Forelimb muscle (tissue), 1 donor: ENCODE data around the gene MAP3K13. TPM values are rescaled to one million over a fixed set of nuclear protein-coding genes. Genes with fewer than 3 reads are reported as not detected.

ENCODE experiments used
- DNase-seq: peaks from one replicate; pipeline ENCODE4 v3.0.0-alpha.2; 2013; ENCODE audit warnings: low read depth
- polyA plus RNA-seq: library from polyadenylated mRNA; unstranded; fragments of 120-200 nt; gene quantifications from one replicate; pipeline ENCODE4 v1.2.1, GENCODE V29; 2013; ENCODE audit not compliant: insufficient read length

Gene MAP3K13
- polyA plus RNA-seq, 1 donor = 12.1 TPM

- DNase-seq = no peak
Measured at GRCh38 chr3:185508335-185508991, 145.5 kb downstream of the MAP3K13 start.

GRCh38 chr3:185511711-185512110 lies 148.8 kb downstream of the MAP3K13 start:
- no peak for DNase-seq

GRCh38 chr3:185517387-185518130 lies 154.6 kb downstream of the MAP3K13 start:
- no peak for DNase-seq

GRCh38 chr3:185519021-185519420 lies 156.1 kb downstream of the MAP3K13 start:
- DNase-seq = no peak

GRCh38 chr3:185521349-185522138 lies 158.6 kb downstream of the MAP3K13 start:
- no peak for DNase-seq

- no peak for DNase-seq
Measured at GRCh38 chr3:185526349-185526951, 163.5 kb downstream of the MAP3K13 start.

- DNase-seq = no peak
Measured at GRCh38 chr3:185527364-185527763, 164.4 kb downstream of the MAP3K13 start.

- DNase-seq = no peak
Measured at GRCh38 chr3:185528532-185528931, 165.6 kb downstream of the MAP3K13 start.

- DNase-seq = no peak
Measured at GRCh38 chr3:185530856-185531255, 167.9 kb downstream of the MAP3K13 start.

- no peak for DNase-seq
Measured at GRCh38 chr3:185532901-185533300, 170.0 kb downstream of the MAP3K13 start.

GRCh38 chr3:185534511-185534910 lies 171.6 kb downstream of the MAP3K13 start:
- DNase-seq = no peak

GRCh38 chr3:185537369-185537970 lies 174.5 kb downstream of the MAP3K13 start:
- DNase-seq = no peak

Other genes with a start within 250 kb of the MAP3K13 start
- 3.2 TPM for gene C3orf70, start 210.1 kb upstream of the MAP3K13 start, polyA plus RNA-seq
- 1.8 TPM for gene EHHADH, start 109.1 kb upstream of the MAP3K13 start, polyA plus RNA-seq
- gene TMEM41A, start 135.9 kb downstream of the MAP3K13 start, polyA plus RNA-seq = 16.8 TPM
- gene LIPH, start 189.5 kb downstream of the MAP3K13 start, polyA plus RNA-seq = 0.27 TPM
- gene SENP2, start 223.2 kb downstream of the MAP3K13 start, polyA plus RNA-seq = 36.3 TPM